GM12875 (cell line): ENCODE data around the gene SMYD1.

Source experiments
- H3K4me3 ChIP-seq: one replicate; pipeline ENCODE4 v1.5.1; 2011; ENCODE audit warnings: low read depth, low read length, control low read depth
- CTCF ChIP-seq: IDR thresholded peaks from 2 replicates; pipeline ENCODE4 v1.5.1; 2011; ENCODE audit warnings: low read depth, mild to moderate bottlenecking, control low read depth, inconsistent platforms, low read length, moderate library complexity, borderline replicate concordance; ENCODE audit not compliant: insufficient read depth

SMYD1 gene

GRCh38 chr2:88085602-88086001 is 18.0 kb downstream of the SMYD1 start:
- no peak overlapping the region for H3K4me3 ChIP-seq
- TF ChIP-seq CTCF = no peak

- no peak overlapping the region for H3K4me3 ChIP-seq
- TF ChIP-seq CTCF = no peak
Observed at GRCh38 chr2:88086401-88086800, 18.8 kb downstream of the SMYD1 start.

- TF ChIP-seq CTCF = no peak
Observed at GRCh38 chr2:88087073-88087472, 19.4 kb downstream of the SMYD1 start.

GRCh38 chr2:88087763-88088162 is 20.1 kb downstream of the SMYD1 start:
- no peak overlapping the region for H3K4me3 ChIP-seq
- no peak for TF ChIP-seq CTCF

More at GRCh38 chr2:88087073-88087472, 19.4 kb downstream of the SMYD1 start:
- H3K4me3 ChIP-seq = no peak overlapping the region

GRCh38 chr2:88088999-88089398 is 21.4 kb downstream of the SMYD1 start:
- no peak for TF ChIP-seq CTCF

GRCh38 chr2:88090446-88091283 is 23.0 kb downstream of the SMYD1 start:
- no peak overlapping the region for H3K4me3 ChIP-seq
- TF ChIP-seq CTCF = no peak

More at GRCh38 chr2:88088999-88089398, 21.4 kb downstream of the SMYD1 start:
- no peak overlapping the region for H3K4me3 ChIP-seq

- no peak for TF ChIP-seq CTCF
- no peak overlapping the region for H3K4me3 ChIP-seq
Observed at GRCh38 chr2:88091943-88092342, 24.3 kb downstream of the SMYD1 start.
